Measurements from ENCODE around the gene SUSD6.
A peak's percentile ranks its signal among the peaks of the same experiment; 100 is the strongest.
"Not testable (repeated sequence)": the region's sequence is repeated elsewhere in the genome, so short reads cannot be mapped to it uniquely, and the experiment has no call there.

SUSD6 gene

GRCh38 chr14:69593018-69593677 lies 18.2 kb upstream of the SUSD6 start:
- no peak for DNase-seq

GRCh38 chr14:69594846-69595245 lies 16.6 kb upstream of the SUSD6 start:
- no peak for DNase-seq

DNA sequence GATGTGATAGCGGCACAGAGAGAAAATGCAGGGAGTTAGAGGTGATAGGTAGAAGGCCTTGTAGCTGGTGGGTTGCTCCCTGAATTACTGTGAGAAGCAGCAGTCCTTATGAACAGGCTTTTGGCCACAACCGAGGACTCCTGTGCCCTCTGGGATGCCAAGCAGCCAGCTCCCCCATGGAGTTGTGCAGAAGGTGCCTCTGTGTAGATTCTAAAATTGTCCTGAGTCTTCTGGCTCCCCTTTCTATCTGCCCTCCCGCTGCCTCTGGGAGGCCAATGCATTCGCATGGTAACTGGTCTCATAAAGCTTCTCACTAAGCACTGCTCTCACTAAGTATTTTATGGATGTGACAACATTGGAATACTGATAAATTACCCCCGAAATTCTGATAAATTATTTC lies 16.1 kb upstream of the SUSD6 start:
- no peak for DNase-seq

DNA sequence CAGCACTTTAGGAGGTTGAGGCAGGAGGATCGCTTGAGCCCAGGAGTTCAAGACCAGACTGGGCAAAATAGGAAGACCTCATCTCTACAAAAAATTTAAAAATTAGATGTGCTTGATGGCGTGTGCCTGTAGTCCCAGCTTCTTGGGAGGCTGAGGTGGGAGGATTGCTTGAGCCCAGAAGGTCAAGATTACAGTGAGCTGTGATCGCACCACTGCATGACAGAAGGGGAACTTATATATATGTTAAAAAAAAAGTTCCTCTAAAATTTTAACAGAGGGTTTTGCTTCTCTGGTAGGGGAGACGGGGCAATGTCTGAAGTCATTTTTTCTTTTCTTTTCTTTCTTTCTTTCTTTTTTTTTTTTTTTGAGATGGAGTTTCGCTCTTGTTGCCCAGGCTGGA lies 12.0 kb upstream of the SUSD6 start:
- DNase-seq = not testable (repeated sequence)

DNA sequence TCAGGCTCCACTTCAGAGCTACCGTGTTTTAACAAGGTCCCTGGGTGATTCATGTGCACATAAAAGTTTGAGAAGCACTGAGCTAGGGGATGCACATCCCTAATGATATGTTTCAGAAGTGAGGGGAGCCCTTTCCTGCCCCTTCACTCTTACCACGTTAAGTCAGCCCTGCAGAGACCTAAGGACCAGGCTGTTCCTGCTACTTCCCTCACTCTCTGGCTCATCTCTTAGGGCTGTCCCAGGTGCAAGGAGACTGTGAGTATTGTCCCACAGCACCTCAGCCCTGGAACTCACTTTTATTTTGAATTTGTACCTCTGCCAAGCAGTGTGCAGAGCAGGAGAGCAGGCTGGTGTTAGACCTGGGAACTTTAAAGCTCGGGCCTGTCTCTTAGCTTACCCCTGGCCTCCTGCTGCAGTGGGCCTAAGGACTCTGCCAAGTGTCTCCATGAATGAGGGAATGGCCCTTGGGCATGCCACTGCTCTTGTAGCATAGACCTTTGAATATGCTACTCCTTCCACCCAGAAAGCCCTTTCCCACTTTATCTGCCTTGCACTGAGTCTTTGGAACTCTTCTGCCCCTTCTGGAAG lies 11.0 kb upstream of the SUSD6 start:
- DNase-seq = no peak

DNA sequence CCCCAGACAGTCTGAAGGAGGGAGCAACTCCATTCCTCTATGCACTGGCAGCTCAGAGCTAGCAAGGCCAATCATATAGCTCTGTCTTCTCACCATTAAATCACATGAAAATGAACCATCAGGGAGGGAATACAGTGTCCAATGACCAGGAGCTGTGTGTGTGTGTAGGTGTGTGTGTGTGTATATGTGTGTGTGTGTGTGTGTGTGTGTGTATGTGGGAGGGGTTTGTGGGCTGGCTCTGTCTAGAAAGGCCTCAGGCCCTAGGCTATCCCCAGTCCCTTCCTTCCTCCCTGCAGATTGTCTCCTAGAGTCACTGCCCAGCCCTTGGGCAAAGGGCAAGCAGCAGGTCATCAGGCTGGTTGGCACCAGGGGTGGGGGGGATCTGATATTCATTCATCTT lies 5.7 kb upstream of the SUSD6 start:
- no peak for DNase-seq

DNA sequence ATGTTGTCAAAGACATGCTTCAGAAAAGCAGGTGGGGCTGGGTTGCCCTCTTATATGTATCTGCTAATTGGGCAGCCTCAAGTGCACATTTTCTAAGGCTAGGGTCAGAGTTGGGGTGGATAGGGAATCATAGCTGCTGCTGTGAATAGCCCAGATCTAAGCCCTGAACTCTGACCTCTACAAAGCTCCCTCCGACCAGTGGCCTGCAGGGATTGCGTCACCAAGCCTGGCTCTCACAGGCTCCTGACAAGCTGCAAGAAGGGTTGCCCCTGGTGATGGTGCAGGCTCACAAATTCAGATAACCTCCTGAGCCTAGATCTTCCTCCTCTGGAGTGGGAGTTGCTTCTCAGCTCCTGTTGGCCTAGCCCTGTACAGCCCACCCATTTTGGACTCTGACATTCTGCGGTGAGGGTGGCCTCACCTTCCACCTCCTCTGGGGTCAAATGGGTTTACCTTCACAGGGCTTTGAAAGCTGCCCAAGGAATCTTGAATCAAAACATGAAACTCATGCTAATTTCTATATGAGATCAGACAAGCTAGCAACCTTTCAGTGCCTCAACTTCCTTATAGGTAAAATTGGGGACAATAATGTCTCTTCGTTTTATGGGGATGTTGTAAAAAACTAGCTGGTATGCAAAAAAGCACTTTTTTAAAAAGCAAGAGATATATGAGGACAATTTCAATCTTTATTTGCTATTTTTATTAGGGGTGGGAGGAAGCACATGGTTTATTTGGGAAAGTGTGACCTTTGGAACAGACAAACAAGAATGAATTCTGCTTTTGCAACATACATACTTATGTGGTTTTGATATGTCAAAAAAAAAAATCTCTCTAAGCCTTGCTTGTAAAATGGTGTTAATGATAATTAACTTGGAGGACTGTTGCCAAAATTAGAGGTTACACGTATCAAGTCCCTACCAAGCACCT lies 4.9 kb upstream of the SUSD6 start:
- DNase-seq = no peak

- DNase-seq = no peak
Measured at GRCh38 chr14:69610020-69610873, 1.1 kb upstream of the SUSD6 start.

GRCh38 chr14:69610874-69611171 lies 573 bp upstream of the SUSD6 start:
- DNase-seq = peak; percentile 63

DNA sequence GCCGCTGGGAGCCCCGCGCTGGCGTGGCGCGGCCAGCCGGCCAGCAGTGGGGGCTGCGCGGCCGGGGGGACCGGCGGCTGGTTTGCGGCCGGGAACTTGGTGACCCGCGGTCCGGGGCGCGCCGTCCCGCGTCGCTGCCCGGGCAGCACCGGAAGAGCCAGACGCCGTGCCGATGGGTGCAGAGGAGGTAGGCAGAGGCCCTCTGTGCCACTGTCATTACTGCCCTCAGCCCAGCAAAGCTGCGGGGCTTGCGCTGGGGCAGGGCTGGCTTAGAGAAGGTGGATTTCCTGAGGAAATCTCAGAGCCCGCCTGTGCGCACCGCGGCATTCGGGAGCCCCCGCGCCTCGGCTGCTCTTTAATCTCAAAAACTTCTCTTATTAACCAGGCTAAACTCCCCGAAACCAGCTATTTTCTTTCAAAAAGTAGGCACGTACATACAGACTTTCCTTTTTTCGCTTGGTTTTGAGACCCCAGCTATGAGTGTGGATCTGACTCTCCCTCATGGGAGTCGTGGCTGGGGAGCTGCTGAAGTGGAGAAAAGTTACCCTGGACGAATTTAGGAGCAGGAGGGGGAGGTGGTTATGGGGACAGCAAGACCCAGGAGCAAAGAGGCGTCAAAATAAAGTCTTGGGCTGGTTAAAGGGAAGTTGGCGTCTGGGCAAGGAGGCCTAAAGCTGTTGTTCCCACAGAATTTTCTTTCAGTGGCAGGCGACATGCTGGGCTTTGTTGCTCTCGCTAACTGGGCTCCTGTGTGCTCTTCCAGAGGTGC lies 802 bp downstream of the SUSD6 start:
- DNase-seq = peak; percentile 27

DNA sequence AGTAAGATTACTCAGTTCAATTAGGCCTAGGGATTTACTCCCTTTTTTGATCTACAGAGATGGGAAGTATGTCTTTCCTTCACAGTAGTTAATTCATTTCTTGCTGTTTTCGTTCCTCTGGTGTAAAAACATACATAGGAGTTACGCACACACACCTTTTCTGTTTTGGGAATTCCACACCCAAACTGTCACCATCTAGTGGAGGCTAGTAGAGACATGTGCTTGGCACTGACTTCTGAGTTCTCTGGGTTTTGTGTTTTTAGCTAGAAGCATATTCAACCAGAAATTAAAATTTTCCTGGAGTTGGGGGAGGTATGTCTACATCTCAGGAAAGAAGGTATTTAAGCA lies 1.4 kb downstream of the SUSD6 start:
- DNase-seq = no peak

DNA sequence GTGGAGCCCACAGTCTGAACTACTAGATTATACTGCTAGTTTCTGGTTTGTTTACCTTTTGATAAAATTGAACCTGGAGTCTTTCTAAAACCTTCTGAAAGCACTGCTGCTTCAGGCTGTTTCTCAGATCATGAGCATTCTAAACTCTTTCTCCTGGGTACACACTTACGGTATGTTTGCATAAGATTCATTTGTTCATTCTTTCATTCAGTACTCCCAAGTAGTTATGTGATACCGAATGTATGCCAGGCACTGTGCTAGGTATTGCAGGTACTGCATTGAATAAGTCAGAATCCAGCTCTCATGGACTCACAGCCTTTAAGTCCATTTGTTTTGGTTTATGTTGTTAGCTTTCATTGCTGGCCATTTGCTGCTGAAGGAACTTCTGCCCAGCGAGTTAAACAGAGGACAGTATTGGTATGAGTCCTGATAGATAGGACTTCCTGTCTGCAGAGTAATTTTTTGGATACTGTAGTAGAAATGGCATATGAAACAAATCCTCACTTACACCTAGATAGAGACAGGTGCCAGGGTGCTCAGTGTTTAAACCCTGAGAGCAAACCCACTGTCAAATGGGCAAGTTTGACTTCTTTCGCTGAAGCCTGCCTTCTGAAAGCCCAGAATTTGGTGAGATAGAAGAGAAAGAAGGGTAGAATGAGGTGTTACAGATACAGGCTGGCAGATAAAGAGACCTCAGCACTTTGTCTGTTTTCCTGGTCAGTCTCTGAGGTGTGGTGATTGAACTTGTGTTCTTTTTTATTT lies 2.1 kb downstream of the SUSD6 start:
- DNase-seq = no peak

DNA sequence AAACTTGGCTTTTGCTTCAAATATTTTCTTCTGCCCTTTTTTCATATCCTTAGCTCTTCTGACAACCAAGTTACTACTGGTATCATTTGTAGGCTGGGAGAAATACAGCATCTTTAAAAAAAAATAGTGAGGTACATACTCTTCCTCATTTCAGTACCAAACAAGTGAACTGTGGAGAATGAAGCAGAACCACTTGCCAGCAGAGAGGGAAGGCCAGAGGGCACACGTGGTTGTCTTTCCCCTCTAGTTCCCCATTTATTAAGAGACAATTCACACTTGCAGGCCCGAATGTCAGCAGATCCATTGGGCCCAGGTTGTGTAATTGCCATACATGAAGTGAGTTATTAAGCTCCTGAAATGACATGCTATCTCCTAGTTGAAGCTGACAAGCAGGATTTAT lies 3.2 kb downstream of the SUSD6 start:
- DNase-seq = no peak

DNA sequence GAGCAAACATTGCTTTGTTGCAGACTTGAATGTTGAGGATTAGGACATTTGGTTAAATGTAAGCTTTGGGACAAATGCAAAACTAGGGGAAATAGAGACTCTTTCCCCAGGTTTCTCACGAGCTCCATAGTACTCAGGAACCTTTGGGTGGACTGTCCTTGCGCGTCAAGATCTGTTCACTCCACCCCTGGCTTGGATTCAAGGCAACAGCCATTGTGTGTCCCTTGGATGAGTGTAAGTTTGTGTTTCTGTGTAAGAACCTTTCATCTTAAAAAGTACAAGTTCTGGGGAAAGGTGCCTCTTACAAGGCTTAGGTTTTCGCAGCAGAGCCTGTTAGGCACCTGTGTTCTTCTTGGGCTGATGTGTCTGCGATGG lies 3.7 kb downstream of the SUSD6 start:
- DNase-seq = no peak

DNA sequence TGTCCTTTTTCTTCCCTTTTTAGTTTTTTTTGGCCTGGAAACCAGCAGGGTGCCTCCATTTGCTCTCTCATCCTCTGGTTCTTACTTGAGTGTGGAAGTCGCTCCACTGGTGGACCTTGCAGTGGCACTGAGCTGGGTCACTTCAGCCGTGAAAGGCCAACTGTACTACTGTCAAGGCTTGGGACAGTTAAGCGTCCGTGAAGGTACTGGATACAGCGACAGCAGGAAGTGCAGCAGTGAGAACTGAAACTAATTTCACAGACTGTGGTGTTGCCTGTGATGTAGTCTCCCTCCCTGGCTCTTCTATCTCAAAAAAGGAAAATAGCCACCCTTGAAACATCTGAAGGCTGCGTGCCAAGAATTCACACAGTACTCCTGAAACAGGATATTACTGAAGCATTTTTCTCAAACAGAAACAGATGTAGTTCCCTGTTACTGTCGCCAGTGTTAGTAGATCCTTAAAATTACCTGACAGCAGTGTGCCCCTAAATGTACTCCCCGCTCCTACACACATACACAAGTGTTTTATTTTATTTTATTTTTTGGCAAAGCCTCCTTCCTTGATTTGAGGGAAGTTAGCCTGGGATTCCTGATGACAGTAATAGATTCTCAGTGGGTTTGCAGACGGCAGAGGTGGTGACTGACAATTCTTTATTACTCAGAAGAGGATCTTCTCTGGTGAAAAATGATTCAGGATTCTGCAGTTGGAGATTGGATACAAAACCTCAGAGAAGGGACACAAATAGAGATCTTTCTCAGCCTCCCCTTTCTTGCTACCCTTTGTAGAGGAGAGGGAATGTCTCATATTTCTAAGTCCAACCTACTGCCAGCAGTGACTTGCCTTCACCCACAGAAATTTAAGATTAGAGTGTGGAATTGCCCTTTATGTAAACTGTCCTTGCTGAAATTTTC lies 4.4 kb downstream of the SUSD6 start:
- DNase-seq = peak; percentile 49

DNA sequence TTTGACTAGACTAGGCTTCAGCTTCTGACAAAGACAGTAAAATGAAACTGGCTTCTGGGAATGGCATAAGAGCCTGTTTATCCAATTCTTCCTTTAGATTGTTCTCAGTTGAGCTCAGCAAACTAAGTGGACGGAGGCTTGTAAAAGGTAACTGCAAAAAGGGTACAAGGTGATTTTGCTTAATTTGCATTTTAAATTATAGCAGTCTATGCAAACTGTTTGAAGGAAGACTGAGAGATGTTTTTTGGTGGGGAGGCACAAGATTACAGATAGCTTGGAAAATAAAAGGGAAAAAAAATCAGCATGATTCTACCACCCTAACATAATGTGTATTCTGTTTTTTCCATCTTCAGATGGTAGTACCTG lies 5.0 kb downstream of the SUSD6 start:
- peak; percentile 59 for DNase-seq

DNA sequence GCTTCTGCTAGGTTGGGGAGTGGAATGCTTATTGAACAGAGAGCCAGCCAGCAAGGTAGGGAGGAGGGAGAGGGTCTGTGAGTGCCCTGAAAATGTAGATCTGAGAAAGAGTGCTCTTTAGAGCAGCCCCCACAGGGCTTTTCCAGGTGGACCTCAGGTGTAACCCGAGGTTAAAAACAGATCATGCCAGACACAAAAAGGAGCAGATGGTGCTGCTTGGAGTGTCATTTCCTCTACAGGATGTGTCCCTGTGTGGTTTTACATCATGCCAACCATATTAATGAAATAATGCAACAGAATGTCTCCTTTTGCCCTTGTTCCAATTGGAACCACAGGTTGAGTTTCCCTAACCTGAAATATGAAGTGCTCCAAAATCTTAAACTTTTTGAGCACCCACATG lies 6.4 kb downstream of the SUSD6 start:
- no peak for DNase-seq

DNA sequence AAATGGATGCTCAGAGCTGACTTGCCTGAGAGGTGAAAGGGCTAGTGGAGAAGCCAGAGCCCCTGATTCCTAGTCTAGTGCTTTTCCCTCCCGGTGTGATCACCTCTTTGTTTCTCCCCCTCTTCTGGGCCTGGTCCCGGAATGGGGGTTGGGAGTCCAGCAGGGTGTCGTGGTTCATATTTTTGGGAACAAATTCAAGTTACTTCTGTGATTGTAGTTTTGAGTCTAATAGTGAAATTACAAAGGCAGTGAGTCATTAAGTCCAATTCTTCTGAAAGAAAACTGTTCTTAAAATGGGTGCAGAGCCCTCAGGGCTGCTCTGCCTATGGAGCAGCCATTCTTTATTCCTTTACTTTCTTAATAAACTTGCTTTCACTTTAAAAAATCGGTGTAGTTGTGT lies 7.6 kb downstream of the SUSD6 start:
- no peak for DNase-seq

DNA sequence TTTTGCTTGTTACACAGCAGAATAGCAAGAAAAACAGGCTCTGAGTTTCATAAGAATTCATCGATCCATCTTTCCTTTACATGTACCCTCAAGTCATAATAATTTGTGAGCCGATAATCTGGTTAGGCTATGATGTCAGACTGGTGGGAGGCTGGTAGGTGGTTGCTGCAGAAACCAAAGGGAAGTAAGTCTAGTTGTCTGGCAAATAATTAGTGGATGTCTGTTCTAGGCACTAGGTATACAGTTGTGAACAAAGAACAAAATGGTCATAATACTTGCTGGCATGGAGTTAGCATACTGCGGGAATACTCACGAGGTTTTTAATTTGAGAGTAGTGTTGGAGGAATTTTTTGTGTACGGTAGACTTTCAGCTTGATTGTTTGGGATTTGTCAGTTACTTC lies 8.8 kb downstream of the SUSD6 start:
- DNase-seq = no peak

- DNase-seq = no peak
Measured at GRCh38 chr14:69620981-69621380, 9.6 kb downstream of the SUSD6 start.

GRCh38 chr14:69624136-69624535 lies 12.7 kb downstream of the SUSD6 start:
- no peak for DNase-seq
